ENCODE results near the gene NCKIPSD.

Gene NCKIPSD

GRCh38 chr3:48681541-48681880 is 4.2 kb downstream of the NCKIPSD start:
- peaks cover 17% of the 10 kb centered on the region for H3K4me1 ChIP-seq
- no peaks in the 10 kb centered on the region for H3K9me3 ChIP-seq
- H3K36me3 ChIP-seq = peaks cover 29% of the 10 kb centered on the region
- H3K4me3 ChIP-seq (ENCODE audit: low read depth, low read length) = no peak overlapping the region
- DNase-seq = no peak
- TF ChIP-seq, protein P1, sequence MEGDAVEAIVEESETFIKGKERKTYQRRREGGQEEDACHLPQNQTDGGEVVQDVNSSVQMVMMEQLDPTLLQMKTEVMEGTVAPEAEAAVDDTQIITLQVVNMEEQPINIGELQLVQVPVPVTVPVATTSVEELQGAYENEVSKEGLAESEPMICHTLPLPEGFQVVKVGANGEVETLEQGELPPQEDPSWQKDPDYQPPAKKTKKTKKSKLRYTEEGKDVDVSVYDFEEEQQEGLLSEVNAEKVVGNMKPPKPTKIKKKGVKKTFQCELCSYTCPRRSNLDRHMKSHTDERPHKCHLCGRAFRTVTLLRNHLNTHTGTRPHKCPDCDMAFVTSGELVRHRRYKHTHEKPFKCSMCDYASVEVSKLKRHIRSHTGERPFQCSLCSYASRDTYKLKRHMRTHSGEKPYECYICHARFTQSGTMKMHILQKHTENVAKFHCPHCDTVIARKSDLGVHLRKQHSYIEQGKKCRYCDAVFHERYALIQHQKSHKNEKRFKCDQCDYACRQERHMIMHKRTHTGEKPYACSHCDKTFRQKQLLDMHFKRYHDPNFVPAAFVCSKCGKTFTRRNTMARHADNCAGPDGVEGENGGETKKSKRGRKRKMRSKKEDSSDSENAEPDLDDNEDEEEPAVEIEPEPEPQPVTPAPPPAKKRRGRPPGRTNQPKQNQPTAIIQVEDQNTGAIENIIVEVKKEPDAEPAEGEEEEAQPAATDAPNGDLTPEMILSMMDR (IDR thresholded peaks at IDR 0.05; ENCODE audit: low read depth, low read length) = no peak
- H3K27me3 ChIP-seq = no peaks in the 10 kb centered on the region

DNA sequence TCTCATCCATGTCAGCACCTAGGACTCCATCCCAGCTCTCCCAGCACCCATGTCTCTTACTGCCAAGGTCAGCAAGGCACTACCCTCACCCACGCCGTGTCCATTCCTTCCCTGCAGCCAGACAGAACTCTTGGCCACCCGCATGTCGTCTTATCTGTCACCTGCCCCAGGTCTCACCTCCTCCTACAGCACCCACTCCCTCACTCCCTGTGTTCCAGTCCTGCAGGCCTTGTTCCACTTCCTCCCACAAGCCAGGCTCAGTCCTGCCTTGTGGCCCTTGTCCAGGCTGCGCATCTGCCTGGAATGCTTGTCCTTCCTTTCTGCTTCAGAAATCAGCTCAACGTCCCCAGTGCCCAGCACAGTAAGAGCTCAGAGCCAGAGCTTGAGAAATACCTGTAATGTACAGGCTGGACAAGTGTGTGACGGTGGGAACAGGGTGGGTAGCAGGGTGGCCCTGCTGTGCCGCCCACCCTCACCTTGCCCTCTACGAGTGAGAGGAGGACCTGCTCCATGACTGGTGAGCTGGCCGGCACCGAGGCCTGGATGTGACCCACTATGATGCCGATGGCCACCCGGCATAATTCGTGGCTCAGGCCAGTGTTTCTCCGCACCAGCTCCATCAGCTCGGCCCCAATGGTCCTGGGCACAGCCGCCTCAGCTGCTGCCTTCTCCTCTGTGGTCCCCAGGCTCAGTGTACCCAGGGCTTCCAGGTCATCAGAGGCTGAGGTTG is 4.7 kb downstream of the NCKIPSD start:
- no peaks in the 10 kb centered on the region for H3K9me3 ChIP-seq
- TF ChIP-seq, protein P1 (IDR thresholded peaks at IDR 0.05; ENCODE audit: low read depth, low read length) = no peak
- no peak overlapping the region for H3K4me3 ChIP-seq (ENCODE audit: low read depth, low read length)
- peaks cover 17% of the 10 kb centered on the region for H3K4me1 ChIP-seq
- H3K27me3 ChIP-seq = no peaks in the 10 kb centered on the region
- peaks cover 29% of the 10 kb centered on the region for H3K36me3 ChIP-seq
- no peak for DNase-seq

DNA sequence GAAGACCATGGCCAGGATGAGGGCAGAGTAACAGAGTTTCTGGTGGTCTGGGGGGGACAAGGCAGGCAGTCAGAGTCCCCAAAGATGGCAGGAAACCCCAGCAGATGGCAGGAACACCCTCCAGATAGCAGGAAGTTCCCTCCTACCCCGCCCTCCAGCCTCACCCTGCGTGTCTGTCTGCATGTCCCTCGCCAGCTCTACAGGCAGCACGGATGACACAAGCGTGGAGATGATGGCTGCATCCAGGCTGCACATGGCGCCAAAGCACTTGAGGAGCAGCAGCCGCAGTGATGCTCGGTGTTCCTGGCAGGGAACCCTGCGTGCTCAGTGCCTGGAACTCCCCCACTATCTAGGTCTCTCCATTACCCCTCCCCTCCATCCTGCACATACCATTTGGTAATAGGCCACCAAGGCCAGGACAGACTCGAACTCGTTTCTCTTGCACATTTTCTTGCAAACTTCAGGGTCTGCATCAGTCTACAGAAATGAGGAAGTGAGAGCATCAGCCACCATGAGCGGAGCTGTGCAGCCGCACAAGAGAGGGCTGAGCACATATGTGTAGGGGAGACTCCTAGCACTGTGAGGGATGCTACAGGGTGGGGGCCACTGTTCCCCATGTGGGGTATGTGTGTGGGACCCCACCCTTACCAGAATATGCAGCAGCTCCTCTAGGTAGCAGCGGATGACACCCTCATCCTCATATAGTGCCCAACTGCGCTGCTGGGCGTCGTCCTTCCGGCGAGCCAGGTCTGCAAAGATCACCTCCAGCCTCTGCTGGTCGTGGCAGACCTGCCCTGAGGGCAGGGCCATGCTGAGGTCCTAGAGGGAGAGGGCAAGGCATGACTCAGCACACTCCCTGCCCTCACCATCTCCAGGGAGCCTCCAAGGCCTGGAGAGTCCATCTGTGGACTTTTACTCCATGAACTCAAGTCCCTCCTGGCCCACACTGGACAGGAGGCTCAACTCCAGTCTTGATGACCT is 6.0 kb downstream of the NCKIPSD start:
- H3K27me3 ChIP-seq = no peaks in the 10 kb centered on the region
- H3K4me3 ChIP-seq (ENCODE audit: low read depth, low read length) = no peak overlapping the region
- H3K9me3 ChIP-seq = no peaks in the 10 kb centered on the region
- TF ChIP-seq, protein P1 (IDR thresholded peaks at IDR 0.05; ENCODE audit: low read depth, low read length) = no peak
- peaks cover 29% of the 10 kb centered on the region for H3K36me3 ChIP-seq
- H3K4me1 ChIP-seq = peaks cover 16% of the 10 kb centered on the region
- DNase-seq = no peak

- Histone ChIP-seq H3K4me3 (ENCODE audit: low read depth, low read length) (no peak overlapping the region), H3K27me3 (no peaks in the 10 kb centered on the region), H3K4me1 (peaks cover 9% of the 10 kb centered on the region), H3K36me3 (peaks cover 29% of the 10 kb centered on the region), H3K9me3 (no peaks in the 10 kb centered on the region)
- no peak for DNase-seq
- TF ChIP-seq, protein P1 (IDR thresholded peaks at IDR 0.05; ENCODE audit: low read depth, low read length) = no peak
These were observed 6.9 kb downstream of the NCKIPSD start for GRCh38 chr3:48678566-48679380.

DNA sequence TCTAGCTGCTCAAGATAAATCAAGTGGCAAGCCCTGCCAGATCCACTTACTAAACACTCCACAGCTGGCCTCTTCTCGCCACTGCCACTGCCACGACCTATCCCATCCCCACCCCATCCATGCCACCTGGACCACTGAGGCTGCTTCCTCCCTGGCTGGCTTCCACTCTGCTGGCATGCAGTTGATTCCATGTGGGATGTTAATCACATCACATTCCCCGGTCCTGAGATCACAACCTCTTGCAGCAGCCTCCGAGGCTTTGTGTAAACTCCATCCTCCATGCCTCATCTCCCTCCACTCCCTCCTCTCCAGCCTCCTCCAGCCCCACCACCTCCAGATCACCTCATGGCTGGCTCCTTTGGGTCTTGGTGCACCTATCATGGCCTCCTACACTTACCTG is 7.7 kb downstream of the NCKIPSD start:
- DNase-seq = no peak
- Histone ChIP-seq H3K9me3 (no peaks in the 10 kb centered on the region), H3K27me3 (no peaks in the 10 kb centered on the region), H3K36me3 (peaks cover 29% of the 10 kb centered on the region), H3K4me3 (ENCODE audit: low read depth, low read length) (no peak overlapping the region), H3K4me1 (peaks cover 4% of the 10 kb centered on the region; the same call in 1 of the 2 replicates)
- TF ChIP-seq, protein P1 (IDR thresholded peaks at IDR 0.05; ENCODE audit: low read depth, low read length) = no peak

All from BE2C (cell line).